Measurements from ENCODE around the gene ZNF714.

ZNF714 gene

GRCh38 chr19:21148681-21149080 is 66.7 kb downstream of the ZNF714 start (continued):
- TF ChIP-seq POU6F1 (CRISPR knock-in tag; IDR thresholded peaks at IDR 0.05; ENCODE audit: borderline replicate concordance, low read depth), result no peak

- no peak for TF ChIP-seq ISL1 (CRISPR knock-in tag; IDR thresholded peaks at IDR 0.05)
- ATAC-seq, result no peak
Measured at GRCh38 chr19:21149877-21150276, 67.9 kb downstream of the ZNF714 start.

DNA sequence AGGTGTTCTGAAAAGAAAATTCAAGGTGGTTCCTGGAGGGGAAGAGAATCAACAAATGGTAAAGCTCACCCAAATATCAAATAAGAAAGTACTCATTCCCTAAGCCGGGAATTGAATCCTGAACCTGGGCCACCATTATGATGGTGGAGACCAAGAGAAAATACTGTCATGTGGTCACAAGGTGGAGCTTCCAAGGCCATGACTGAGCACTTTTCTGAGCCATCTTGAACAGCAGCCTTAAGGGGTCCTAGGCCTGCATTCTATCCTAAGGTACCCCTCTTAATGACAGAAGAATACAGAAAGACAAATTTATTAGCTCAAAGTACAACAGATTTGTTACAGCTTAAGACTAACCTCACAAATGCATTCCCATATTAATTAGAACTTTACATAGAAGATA is 69.5 kb downstream of the ZNF714 start:
- ATAC-seq, result no peak
- TF ChIP-seq ZNF565 (CRISPR knock-in tag; conservative IDR thresholded peaks at IDR 0.05; ENCODE audit: low read depth) (no peak), GLIS3 (CRISPR knock-in tag; IDR thresholded peaks at IDR 0.05) (no peak), TCF4 (CRISPR knock-in tag; IDR thresholded peaks at IDR 0.05; ENCODE audit: borderline replicate concordance) (no peak), ISL1 (CRISPR knock-in tag; IDR thresholded peaks at IDR 0.05) (no peak), TOX (CRISPR knock-in tag; IDR thresholded peaks at IDR 0.05; ENCODE audit: borderline replicate concordance) (no peak), CSRNP3 (CRISPR knock-in tag; IDR thresholded peaks at IDR 0.05) (no peak), ZC3H10 (CRISPR knock-in tag; IDR thresholded peaks at IDR 0.05) (no peak), ZNF70 (CRISPR knock-in tag; IDR thresholded peaks at IDR 0.05) (no peak), ESRRG (CRISPR knock-in tag; IDR thresholded peaks at IDR 0.05) (no peak), SNAI2 (CRISPR knock-in tag; IDR thresholded peaks at IDR 0.05) (no peak), ZFP3 (CRISPR knock-in tag; IDR thresholded peaks at IDR 0.05) (no peak)
- TF ChIP-seq, protein P1, sequence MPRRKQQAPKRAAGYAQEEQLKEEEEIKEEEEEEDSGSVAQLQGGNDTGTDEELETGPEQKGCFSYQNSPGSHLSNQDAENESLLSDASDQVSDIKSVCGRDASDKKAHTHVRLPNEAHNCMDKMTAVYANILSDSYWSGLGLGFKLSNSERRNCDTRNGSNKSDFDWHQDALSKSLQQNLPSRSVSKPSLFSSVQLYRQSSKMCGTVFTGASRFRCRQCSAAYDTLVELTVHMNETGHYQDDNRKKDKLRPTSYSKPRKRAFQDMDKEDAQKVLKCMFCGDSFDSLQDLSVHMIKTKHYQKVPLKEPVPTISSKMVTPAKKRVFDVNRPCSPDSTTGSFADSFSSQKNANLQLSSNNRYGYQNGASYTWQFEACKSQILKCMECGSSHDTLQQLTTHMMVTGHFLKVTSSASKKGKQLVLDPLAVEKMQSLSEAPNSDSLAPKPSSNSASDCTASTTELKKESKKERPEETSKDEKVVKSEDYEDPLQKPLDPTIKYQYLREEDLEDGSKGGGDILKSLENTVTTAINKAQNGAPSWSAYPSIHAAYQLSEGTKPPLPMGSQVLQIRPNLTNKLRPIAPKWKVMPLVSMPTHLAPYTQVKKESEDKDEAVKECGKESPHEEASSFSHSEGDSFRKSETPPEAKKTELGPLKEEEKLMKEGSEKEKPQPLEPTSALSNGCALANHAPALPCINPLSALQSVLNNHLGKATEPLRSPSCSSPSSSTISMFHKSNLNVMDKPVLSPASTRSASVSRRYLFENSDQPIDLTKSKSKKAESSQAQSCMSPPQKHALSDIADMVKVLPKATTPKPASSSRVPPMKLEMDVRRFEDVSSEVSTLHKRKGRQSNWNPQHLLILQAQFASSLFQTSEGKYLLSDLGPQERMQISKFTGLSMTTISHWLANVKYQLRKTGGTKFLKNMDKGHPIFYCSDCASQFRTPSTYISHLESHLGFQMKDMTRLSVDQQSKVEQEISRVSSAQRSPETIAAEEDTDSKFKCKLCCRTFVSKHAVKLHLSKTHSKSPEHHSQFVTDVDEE (CRISPR knock-in tag; IDR thresholded peaks at IDR 0.05), result no peak
- TF ChIP-seq, protein P2, sequence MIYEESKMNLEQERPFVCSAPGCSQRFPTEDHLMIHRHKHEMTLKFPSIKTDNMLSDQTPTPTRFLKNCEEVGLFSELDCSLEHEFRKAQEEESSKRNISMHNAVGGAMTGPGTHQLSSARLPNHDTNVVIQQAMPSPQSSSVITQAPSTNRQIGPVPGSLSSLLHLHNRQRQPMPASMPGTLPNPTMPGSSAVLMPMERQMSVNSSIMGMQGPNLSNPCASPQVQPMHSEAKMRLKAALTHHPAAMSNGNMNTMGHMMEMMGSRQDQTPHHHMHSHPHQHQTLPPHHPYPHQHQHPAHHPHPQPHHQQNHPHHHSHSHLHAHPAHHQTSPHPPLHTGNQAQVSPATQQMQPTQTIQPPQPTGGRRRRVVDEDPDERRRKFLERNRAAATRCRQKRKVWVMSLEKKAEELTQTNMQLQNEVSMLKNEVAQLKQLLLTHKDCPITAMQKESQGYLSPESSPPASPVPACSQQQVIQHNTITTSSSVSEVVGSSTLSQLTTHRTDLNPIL (CRISPR knock-in tag; IDR thresholded peaks at IDR 0.05; ENCODE audit: low read depth), result no peak

GRCh38 chr19:21158523-21159135 is 76.6 kb downstream of the ZNF714 start:
- peak; percentile 55; the same call in 2 of the 3 replicates for ATAC-seq
- 0 out of 2 replicates have a peak, but pooled peaks have one; percentile 43 for TF ChIP-seq ZFP3 (CRISPR knock-in tag; IDR thresholded peaks at IDR 0.05)
- TF ChIP-seq GLIS3 (CRISPR knock-in tag; IDR thresholded peaks at IDR 0.05), result no peak

- ATAC-seq, result no peak
Measured at GRCh38 chr19:21164541-21164940, 82.5 kb downstream of the ZNF714 start.

More at GRCh38 chr19:21164541-21164940, 82.5 kb downstream of the ZNF714 start:
- TF ChIP-seq RARB (CRISPR knock-in tag; IDR thresholded peaks at IDR 0.05) (no peak), PATZ1 (CRISPR knock-in tag; IDR thresholded peaks at IDR 0.05; ENCODE audit: borderline replicate concordance) (no peak)
- TF ChIP-seq, protein P2 (CRISPR knock-in tag; IDR thresholded peaks at IDR 0.05; ENCODE audit: low read depth), result no peak
